Hepatocyte (in vitro differentiated cells): ENCODE data around the gene PCGF2.

ENCODE experiments used
- CTCF ChIP-seq: fragments of 200-600 bp; sonication (generic); IDR thresholded peaks from 2 replicates; pipeline ENCODE4 v1.5.1; 2016; ENCODE audit warnings: antibody characterized with exemption, mild to moderate bottlenecking; ENCODE audit not compliant: poor library complexity
- EZH2phosphoT487 ChIP-seq: fragments of 200-600 bp; sonication (generic); IDR thresholded peaks from one replicate; pipeline ENCODE4 v1.6.1; 2018; ENCODE audit warnings: antibody characterized with exemption, mild to moderate bottlenecking, low read depth, moderate library complexity; ENCODE audit not compliant: unreplicated experiment, severe bottlenecking

- no peak for TF ChIP-seq CTCF
- no peak for TF ChIP-seq EZH2phosphoT487
Measured at GRCh38 chr17:38719289-38719942, 28.7 kb downstream of the PCGF2 start.
